GM21737 (cell line): Measurements from ENCODE around the gene BRME1.
"Not testable (repeated sequence)": the region's sequence is repeated elsewhere in the genome, so short reads cannot be mapped to it uniquely, and the experiment has no call there.

Experiments used
- ATAC-seq: cut with Tn5 transposase; IDR thresholded peaks from one replicate; pipeline ENCODE4 v1.9.1; 2021; ENCODE audit warnings: mild to moderate bottlenecking, moderate library complexity; ENCODE audit not compliant: unreplicated experiment

The BRME1 gene

GRCh38 chr19:13929340-13929739 lies 23.4 kb upstream of the BRME1 start:
- ATAC-seq, result no peak

- no peak for ATAC-seq
Measured at GRCh38 chr19:13926715-13927114, 20.8 kb upstream of the BRME1 start.

- no peak for ATAC-seq
Measured at GRCh38 chr19:13926010-13926409, 20.1 kb upstream of the BRME1 start.

GRCh38 chr19:13923194-13923987 lies 17.5 kb upstream of the BRME1 start:
- no peak for ATAC-seq

- not testable (repeated sequence) for ATAC-seq
Measured at GRCh38 chr19:13922118-13922517, 16.2 kb upstream of the BRME1 start.

GRCh38 chr19:13920940-13921747 lies 15.2 kb upstream of the BRME1 start:
- no peak for ATAC-seq

- no peak for ATAC-seq
Measured at GRCh38 chr19:13920524-13920923, 14.6 kb upstream of the BRME1 start.

GRCh38 chr19:13918726-13919411 lies 13.0 kb upstream of the BRME1 start:
- ATAC-seq, result no peak

- no peak for ATAC-seq
Measured at GRCh38 chr19:13917888-13918406, 12.0 kb upstream of the BRME1 start.

- no peak for ATAC-seq
Measured at GRCh38 chr19:13914777-13915176, 8.9 kb upstream of the BRME1 start.

GRCh38 chr19:13913352-13913751 lies 7.4 kb upstream of the BRME1 start:
- no peak for ATAC-seq

- ATAC-seq, result no peak
Measured at GRCh38 chr19:13909430-13909829, 3.5 kb upstream of the BRME1 start.

- no peak for ATAC-seq
Measured at GRCh38 chr19:13908674-13909073, 2.8 kb upstream of the BRME1 start.

GRCh38 chr19:13906910-13907309 lies 993 bp upstream of the BRME1 start:
- no peak for ATAC-seq

- ATAC-seq, result no peak
Measured at GRCh38 chr19:13906521-13906904, 596 bp upstream of the BRME1 start.

GRCh38 chr19:13902993-13903555 lies 2.8 kb downstream of the BRME1 start:
- ATAC-seq, result no peak

GRCh38 chr19:13899912-13900584 lies 5.9 kb downstream of the BRME1 start:
- ATAC-seq, result no peak

GRCh38 chr19:13899393-13899792 lies 6.5 kb downstream of the BRME1 start:
- ATAC-seq, result no peak

- ATAC-seq, result no peak
Measured at GRCh38 chr19:13896227-13896626, 9.7 kb downstream of the BRME1 start.

GRCh38 chr19:13894552-13894951 lies 11.4 kb downstream of the BRME1 start:
- ATAC-seq, result no peak
